ENCODE data around the gene TNIP1. TPM values are rescaled to one million over a fixed set of nuclear protein-coding genes. Genes with fewer than 3 reads are reported as not detected.

The TNIP1 gene
- polyA plus RNA-seq, 2 of the 4 experiments (the other 2 are of a cell fraction): 48.4 to 53.4 TPM

- 87% methylated on average over 8 of the region's 8 CpGs for WGBS (ENCODE audit: missing lambda C conversion rate)
- no peak overlapping the region for H3K4me2 ChIP-seq
- TF ChIP-seq BCL3 (IDR thresholded peaks at IDR 0.05): no peak
- no peak for TF ChIP-seq HMGXB4 (CRISPR knock-in tag; IDR thresholded peaks at IDR 0.05; ENCODE audit: borderline replicate concordance)
- no peak for TF ChIP-seq GATA3 (IDR thresholded peaks at IDR 0.05; ENCODE audit: borderline replicate concordance)
- no peak for TF ChIP-seq HDAC2 (IDR thresholded peaks at IDR 0.05)
- TF ChIP-seq KDM1A (IDR thresholded peaks at IDR 0.05; ENCODE audit: low read depth): no peak
- no peaks in the 10 kb centered on the region for H3K4me1 ChIP-seq
- DNase-seq (ENCODE audit: low read depth in 1 of 2, low spot score in 1 of 2) (no peak), ATAC-seq (no peak), FAIRE-seq (no peak)
- no peak overlapping the region for H3K4me3 ChIP-seq
- H3K9me3 ChIP-seq: no peaks in the 10 kb centered on the region
- H3K27ac ChIP-seq: no peak overlapping the region
- POLR2A ChIA-PET: no interaction called here
- CTCF ChIA-PET: no interaction called here
Measured at GRCh38 chr5:151023651-151024050, 57.2 kb downstream of the TNIP1 start.

GRCh38 chr5:151023047-151023615, 57.7 kb downstream of the TNIP1 start:
- Histone ChIP-seq H3K27ac (no peak overlapping the region), H3K4me2 (no peak overlapping the region), H3K4me1 (no peaks in the 10 kb centered on the region), H3K4me3 (no peak overlapping the region), H3K9me3 (no peaks in the 10 kb centered on the region)
- POLR2A ChIA-PET: no interaction called here
- TF ChIP-seq RNF2 (IDR thresholded peaks at IDR 0.05; ENCODE audit: borderline replicate concordance, low read depth) (no peak), TFCP2L1 (CRISPR knock-in tag; IDR thresholded peaks at IDR 0.05) (no peak), RCOR1 (IDR thresholded peaks at IDR 0.05; ENCODE audit: low read depth, low read length) (no peak)
- no peak for ATAC-seq
- WGBS (ENCODE audit: missing lambda C conversion rate): 86% methylated on average over 5 of the region's 5 CpGs
- CTCF ChIA-PET: interaction anchor here (0.6 kb wide), 1 partner anchor 25 kb away, joined by 3 read pairs; no protein-coding TSS in a partner anchor
- no peak for DNase-seq (ENCODE audit: low read depth in 1 of 2, low spot score in 1 of 2)
- no peak for FAIRE-seq

GRCh38 chr5:151022511-151023018, 58.3 kb downstream of the TNIP1 start:
- POLR2A ChIA-PET: no interaction called here
- CTCF ChIA-PET: no interaction called here
- no peak for ATAC-seq
- Histone ChIP-seq H3K4me1 (no peaks in the 10 kb centered on the region), H3K27ac (no peak overlapping the region), H3K4me3 (no peak overlapping the region), H3K9me3 (no peaks in the 10 kb centered on the region), H3K4me2 (no peak overlapping the region)
- DNase-seq (ENCODE audit: low read depth in 1 of 2, low spot score in 1 of 2): no peak
- TF ChIP-seq ZNF302 (CRISPR knock-in tag; IDR thresholded peaks at IDR 0.05): no peak
- no peak for TF ChIP-seq ATOH8 (CRISPR knock-in tag; IDR thresholded peaks at IDR 0.05; ENCODE audit: low read depth)
- no peak for TF ChIP-seq USF2 (IDR thresholded peaks at IDR 0.05)
- TF ChIP-seq FOXS1 (CRISPR knock-in tag; IDR thresholded peaks at IDR 0.05): no peak
- no peak for TF ChIP-seq HMGXB4 (CRISPR knock-in tag; IDR thresholded peaks at IDR 0.05; ENCODE audit: borderline replicate concordance)
- no peak for TF ChIP-seq FOSL2 (IDR thresholded peaks at IDR 0.05)
- TF ChIP-seq FOSL2 (CRISPR knock-in tag; IDR thresholded peaks at IDR 0.05): no peak
- TF ChIP-seq CHD2 (IDR thresholded peaks at IDR 0.05; ENCODE audit: low read length, partially characterized antibody): no peak
- no peak for TF ChIP-seq RNF2 (IDR thresholded peaks at IDR 0.05; ENCODE audit: borderline replicate concordance, low read depth)
- no peak for TF ChIP-seq NR3C1 (IDR thresholded peaks at IDR 0.05)
- FAIRE-seq: no peak
- WGBS (ENCODE audit: missing lambda C conversion rate): 82% methylated on average over 7 of the region's 7 CpGs

Measured in A549 (cell line).